ENCODE results near the gene RNF115.
A peak's percentile ranks its signal among the peaks of the same experiment; 100 is the strongest.

Gene RNF115

GRCh38 chr1:145855426-145855948 is 31.6 kb upstream of the RNF115 start:
- H3K4me3 ChIP-seq (IDR thresholded peaks at IDR 0.05; ENCODE audit: insufficient read depth, low read depth, low read length) = no peak overlapping the region
- no peaks in the 10 kb centered on the region for H3K79me2 ChIP-seq (ENCODE audit: insufficient read depth, low read depth)
- no peaks in the 10 kb centered on the region for H4K20me1 ChIP-seq (ENCODE audit: insufficient read depth)
- no peaks in the 10 kb centered on the region for H3K27me3 ChIP-seq (ENCODE audit: insufficient read depth, low read depth)
- H3K9ac ChIP-seq = no peak overlapping the region
- no peak overlapping the region for H3K27ac ChIP-seq
- H3K4me2 ChIP-seq = no peak overlapping the region
- peaks cover 7% of the 10 kb centered on the region; the same call in 1 of the 2 replicates for H3K36me3 ChIP-seq (ENCODE audit: insufficient read depth)
- no peak overlapping the region for H2AFZ ChIP-seq (ENCODE audit: low read depth)
- TF ChIP-seq, protein P1, sequence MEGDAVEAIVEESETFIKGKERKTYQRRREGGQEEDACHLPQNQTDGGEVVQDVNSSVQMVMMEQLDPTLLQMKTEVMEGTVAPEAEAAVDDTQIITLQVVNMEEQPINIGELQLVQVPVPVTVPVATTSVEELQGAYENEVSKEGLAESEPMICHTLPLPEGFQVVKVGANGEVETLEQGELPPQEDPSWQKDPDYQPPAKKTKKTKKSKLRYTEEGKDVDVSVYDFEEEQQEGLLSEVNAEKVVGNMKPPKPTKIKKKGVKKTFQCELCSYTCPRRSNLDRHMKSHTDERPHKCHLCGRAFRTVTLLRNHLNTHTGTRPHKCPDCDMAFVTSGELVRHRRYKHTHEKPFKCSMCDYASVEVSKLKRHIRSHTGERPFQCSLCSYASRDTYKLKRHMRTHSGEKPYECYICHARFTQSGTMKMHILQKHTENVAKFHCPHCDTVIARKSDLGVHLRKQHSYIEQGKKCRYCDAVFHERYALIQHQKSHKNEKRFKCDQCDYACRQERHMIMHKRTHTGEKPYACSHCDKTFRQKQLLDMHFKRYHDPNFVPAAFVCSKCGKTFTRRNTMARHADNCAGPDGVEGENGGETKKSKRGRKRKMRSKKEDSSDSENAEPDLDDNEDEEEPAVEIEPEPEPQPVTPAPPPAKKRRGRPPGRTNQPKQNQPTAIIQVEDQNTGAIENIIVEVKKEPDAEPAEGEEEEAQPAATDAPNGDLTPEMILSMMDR (conservative IDR thresholded peaks at IDR 0.05; ENCODE audit: low read depth, low read length) = peak; percentile 52
- peaks cover 15% of the 10 kb centered on the region for H3K4me1 ChIP-seq (ENCODE audit: low read depth, poor library complexity, severe bottlenecking)

DNA sequence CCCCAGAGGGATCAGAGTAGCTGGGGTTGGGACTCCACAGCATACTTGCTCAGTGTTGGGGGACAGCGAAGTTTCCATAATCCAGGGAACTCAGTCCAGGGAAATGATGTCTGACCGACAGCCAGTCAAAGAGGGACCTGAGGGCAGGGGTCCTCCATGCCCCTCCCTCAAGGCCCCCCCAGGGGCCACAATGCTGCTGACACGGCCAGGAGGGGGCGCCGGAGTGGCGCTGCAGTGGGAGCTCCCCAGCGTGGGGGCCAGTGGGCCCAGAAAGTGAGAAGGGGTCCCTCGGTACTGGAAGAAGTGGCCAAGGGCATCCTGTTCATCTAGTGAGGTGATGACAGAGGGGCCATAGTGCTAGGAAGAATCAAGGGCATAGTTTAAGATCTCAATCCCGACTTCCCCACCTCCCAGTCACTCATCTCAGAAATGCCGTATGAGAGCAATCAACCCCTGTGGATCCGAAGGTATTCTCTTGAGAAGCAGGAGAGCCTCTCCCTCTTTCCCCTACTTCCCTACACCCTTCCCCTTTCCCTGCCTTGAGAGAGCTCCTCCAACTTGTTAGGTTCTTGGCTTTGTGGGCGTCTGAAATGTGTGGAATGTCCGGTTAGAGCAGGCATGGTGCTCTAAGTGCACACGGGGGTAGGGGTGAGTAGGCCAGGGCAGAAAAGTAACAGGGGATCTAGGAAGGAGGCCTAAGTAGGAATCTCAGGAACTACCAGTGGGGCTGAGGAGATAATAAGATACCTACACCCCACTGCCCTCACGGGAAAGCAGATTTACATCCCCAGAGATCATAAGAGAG is 25.7 kb upstream of the RNF115 start:
- Histone ChIP-seq H3K4me1 (ENCODE audit: low read depth, poor library complexity, severe bottlenecking) (peaks cover 17% of the 10 kb centered on the region), H3K36me3 (ENCODE audit: insufficient read depth) (peaks cover 3% of the 10 kb centered on the region; the same call in 1 of the 2 replicates), H3K27ac (no peak overlapping the region), H4K20me1 (ENCODE audit: insufficient read depth) (no peaks in the 10 kb centered on the region), H3K79me2 (ENCODE audit: insufficient read depth, low read depth) (no peaks in the 10 kb centered on the region), H3K4me3 (IDR thresholded peaks at IDR 0.05; ENCODE audit: insufficient read depth, low read depth, low read length) (no peak overlapping the region), H3K4me2 (no peak overlapping the region), H3K27me3 (ENCODE audit: insufficient read depth, low read depth) (no peaks in the 10 kb centered on the region), H3K9ac (no peak overlapping the region), H2AFZ (ENCODE audit: low read depth) (no peak overlapping the region)
- TF ChIP-seq, protein P1 (conservative IDR thresholded peaks at IDR 0.05; ENCODE audit: low read depth, low read length) = peak; percentile 85

GRCh38 chr1:145847827-145848226 is 23.9 kb upstream of the RNF115 start:
- Histone ChIP-seq H3K9ac (no peak overlapping the region), H3K4me2 (no peak overlapping the region), H3K27ac (no peak overlapping the region), H3K79me2 (ENCODE audit: insufficient read depth, low read depth) (no peaks in the 10 kb centered on the region), H4K20me1 (ENCODE audit: insufficient read depth) (no peaks in the 10 kb centered on the region), H3K27me3 (ENCODE audit: insufficient read depth, low read depth) (no peaks in the 10 kb centered on the region), H3K4me1 (ENCODE audit: low read depth, poor library complexity, severe bottlenecking) (peaks cover 35% of the 10 kb centered on the region), H3K4me3 (IDR thresholded peaks at IDR 0.05; ENCODE audit: insufficient read depth, low read depth, low read length) (no peak overlapping the region), H2AFZ (ENCODE audit: low read depth) (no peak overlapping the region), H3K36me3 (ENCODE audit: insufficient read depth) (peaks cover 3% of the 10 kb centered on the region; the same call in 1 of the 2 replicates)
- TF ChIP-seq, protein P1 (conservative IDR thresholded peaks at IDR 0.05; ENCODE audit: low read depth, low read length) = no peak

DNA sequence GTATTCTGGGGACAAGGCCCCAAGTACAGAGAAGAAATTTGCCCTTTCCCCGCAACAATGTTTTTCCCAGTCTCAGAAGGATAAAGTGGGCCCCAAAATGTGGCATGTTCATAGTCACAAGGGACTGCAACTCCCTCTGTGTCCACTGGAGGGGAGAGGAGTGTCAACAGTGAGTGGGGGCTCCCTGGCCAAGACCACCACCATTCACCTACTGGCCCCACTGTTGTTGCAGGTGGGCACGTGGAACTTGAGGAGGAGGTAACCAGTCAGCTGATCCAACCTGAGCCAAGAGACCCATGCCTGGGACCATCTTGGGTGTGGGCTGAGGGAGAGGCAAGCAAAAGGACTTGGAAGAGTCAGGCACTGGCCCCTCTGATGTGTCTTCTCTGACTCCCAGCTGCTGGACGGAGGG is 22.3 kb upstream of the RNF115 start:
- no peaks in the 10 kb centered on the region for H4K20me1 ChIP-seq (ENCODE audit: insufficient read depth)
- H3K27me3 ChIP-seq (ENCODE audit: insufficient read depth, low read depth) = no peaks in the 10 kb centered on the region
- peak overlapping the region; percentile 99 for H3K4me3 ChIP-seq (IDR thresholded peaks at IDR 0.05; ENCODE audit: insufficient read depth, low read depth, low read length)
- peaks cover 35% of the 10 kb centered on the region for H3K4me1 ChIP-seq (ENCODE audit: low read depth, poor library complexity, severe bottlenecking)
- no peaks in the 10 kb centered on the region for H3K79me2 ChIP-seq (ENCODE audit: insufficient read depth, low read depth)
- peaks cover 12% of the 10 kb centered on the region; the same call in 1 of the 2 replicates for H3K36me3 ChIP-seq (ENCODE audit: insufficient read depth)
- peak overlapping the region; percentile 11; the same call in 1 of the 2 replicates for H3K27ac ChIP-seq
- H3K4me2 ChIP-seq = peak overlapping the region; percentile 61
- H2AFZ ChIP-seq (ENCODE audit: low read depth) = peak overlapping the region; percentile 82
- peak overlapping the region; percentile 59 for H3K9ac ChIP-seq
- TF ChIP-seq, protein P1 (conservative IDR thresholded peaks at IDR 0.05; ENCODE audit: low read depth, low read length) = peak; percentile 99

Measured in KMS-11 (cell line).